Measurements from ENCODE around the gene ARG2.

Gene ARG2

GRCh38 chr14:67619446-67620216 is at the start of gene ARG2:
Gene ARG2, plus strand, starts transcription at chr14:67619920. Its CDS starts 58 bp downstream, at chr14:67619978.
- H3K4me3 ChIP-seq (ENCODE audit: low read length in 2 of 2), result peak within 1 kb of the TSS; percentile 79 to 81
- peak within 1 kb of the TSS; percentile 77 to 84 for H3K9ac ChIP-seq (ENCODE audit: low read depth in 1 of 2, low read length in 2 of 2)
- H3K4me1 ChIP-seq (ENCODE audit: control insufficient read depth in 2 of 2, insufficient read depth in 2 of 2, low read length in 2 of 2), result peaks cover 8 to 11% of the 10 kb centered on the region in 2 donors
- H3K36me3 ChIP-seq (ENCODE audit: control insufficient read depth in 2 of 2, insufficient read depth in 2 of 2, low read length in 2 of 2), result no peaks in the 10 kb centered on the region
- no peaks in the 10 kb centered on the region for H3K9me3 ChIP-seq (ENCODE audit: control insufficient read depth in 2 of 2, low read length in 2 of 2)
- H3K27me3 ChIP-seq (ENCODE audit: control insufficient read depth in 2 of 2, insufficient read depth in 2 of 2, low read length in 2 of 2), result no peaks in the 10 kb centered on the region
- H3K27ac ChIP-seq (ENCODE audit: low read depth in 2 of 2, low read length in 2 of 2), result peak within 1 kb of the TSS; percentile 80 to 88

- no peak overlapping the region for H3K27ac ChIP-seq (ENCODE audit: low read depth in 2 of 2, low read length in 2 of 2)
- H3K4me3 ChIP-seq (ENCODE audit: low read length in 2 of 2), result no peak overlapping the region
- H3K27me3 ChIP-seq (ENCODE audit: control insufficient read depth in 2 of 2, insufficient read depth in 2 of 2, low read length in 2 of 2), result no peaks in the 10 kb centered on the region
- H3K4me1 ChIP-seq (ENCODE audit: control insufficient read depth in 2 of 2, insufficient read depth in 2 of 2, low read length in 2 of 2), result no peaks in the 10 kb centered on the region
- H3K36me3 ChIP-seq (ENCODE audit: control insufficient read depth in 2 of 2, insufficient read depth in 2 of 2, low read length in 2 of 2), result peaks cover 18 to 27% of the 10 kb centered on the region in 2 donors
- H3K9me3 ChIP-seq (ENCODE audit: control insufficient read depth in 2 of 2, low read length in 2 of 2), result no peaks in the 10 kb centered on the region
- H3K9ac ChIP-seq (ENCODE audit: low read depth in 1 of 2, low read length in 2 of 2), result no peak overlapping the region
These were observed 49.3 kb upstream of the ARG2 start for GRCh38 chr14:67570453-67570852.

- H3K27ac ChIP-seq (ENCODE audit: low read depth in 2 of 2, low read length in 2 of 2), result no peak overlapping the region
- H3K36me3 ChIP-seq (ENCODE audit: control insufficient read depth in 2 of 2, insufficient read depth in 2 of 2, low read length in 2 of 2), result peaks cover 27 to 29% of the 10 kb centered on the region in 2 donors
- no peaks in the 10 kb centered on the region for H3K27me3 ChIP-seq (ENCODE audit: control insufficient read depth in 2 of 2, insufficient read depth in 2 of 2, low read length in 2 of 2)
- no peak overlapping the region for H3K9ac ChIP-seq (ENCODE audit: low read depth in 1 of 2, low read length in 2 of 2)
- no peak overlapping the region for H3K4me3 ChIP-seq (ENCODE audit: low read length in 2 of 2)
- H3K9me3 ChIP-seq (ENCODE audit: control insufficient read depth in 2 of 2, low read length in 2 of 2), result no peaks in the 10 kb centered on the region
- H3K4me1 ChIP-seq (ENCODE audit: control insufficient read depth in 2 of 2, insufficient read depth in 2 of 2, low read length in 2 of 2), result no peaks in the 10 kb centered on the region
These were observed 48.3 kb upstream of the ARG2 start for GRCh38 chr14:67571275-67571990.

GRCh38 chr14:67571991-67572323 is 47.8 kb upstream of the ARG2 start:
- H3K9me3 ChIP-seq (ENCODE audit: control insufficient read depth in 2 of 2, low read length in 2 of 2), result no peaks in the 10 kb centered on the region
- no peaks in the 10 kb centered on the region for H3K4me1 ChIP-seq (ENCODE audit: control insufficient read depth in 2 of 2, insufficient read depth in 2 of 2, low read length in 2 of 2)
- H3K36me3 ChIP-seq (ENCODE audit: control insufficient read depth in 2 of 2, insufficient read depth in 2 of 2, low read length in 2 of 2), result peaks cover 31 to 33% of the 10 kb centered on the region in 2 donors
- no peak overlapping the region for H3K27ac ChIP-seq (ENCODE audit: low read depth in 2 of 2, low read length in 2 of 2)
- H3K27me3 ChIP-seq (ENCODE audit: control insufficient read depth in 2 of 2, insufficient read depth in 2 of 2, low read length in 2 of 2), result no peaks in the 10 kb centered on the region
- H3K9ac ChIP-seq (ENCODE audit: low read depth in 1 of 2, low read length in 2 of 2), result no peak overlapping the region
- H3K4me3 ChIP-seq (ENCODE audit: low read length in 2 of 2), result no peak overlapping the region

DNA sequence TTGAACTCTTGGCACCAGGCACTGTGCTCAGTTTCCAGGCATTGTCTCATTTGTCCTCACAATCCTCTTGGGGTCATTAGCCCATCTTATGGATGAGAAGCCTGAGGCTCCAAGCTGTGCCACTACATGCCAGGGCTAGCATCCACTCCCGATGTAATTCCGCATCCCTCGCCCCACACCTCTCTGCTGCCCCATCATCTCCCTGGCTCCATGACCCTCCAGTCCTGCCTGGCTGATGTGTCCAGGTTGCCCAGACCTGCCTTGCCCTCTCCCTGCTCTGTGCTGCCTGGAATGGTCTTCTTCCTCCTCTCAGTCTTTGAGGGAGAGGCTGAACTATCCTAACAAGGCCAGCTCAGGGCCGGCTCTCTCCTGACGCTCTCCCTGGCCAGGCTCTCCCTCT is 47.1 kb upstream of the ARG2 start:
- Histone ChIP-seq H3K4me3 (ENCODE audit: low read length in 2 of 2) (no peak overlapping the region), H3K9ac (ENCODE audit: low read depth in 1 of 2, low read length in 2 of 2) (no peak overlapping the region), H3K36me3 (ENCODE audit: control insufficient read depth in 2 of 2, insufficient read depth in 2 of 2, low read length in 2 of 2) (peaks cover 33 to 36% of the 10 kb centered on the region in 2 donors), H3K9me3 (ENCODE audit: control insufficient read depth in 2 of 2, low read length in 2 of 2) (no peaks in the 10 kb centered on the region), H3K27me3 (ENCODE audit: control insufficient read depth in 2 of 2, insufficient read depth in 2 of 2, low read length in 2 of 2) (no peaks in the 10 kb centered on the region), H3K4me1 (ENCODE audit: control insufficient read depth in 2 of 2, insufficient read depth in 2 of 2, low read length in 2 of 2) (no peaks in the 10 kb centered on the region), H3K27ac (ENCODE audit: low read depth in 2 of 2, low read length in 2 of 2) (no peak overlapping the region)

DNA sequence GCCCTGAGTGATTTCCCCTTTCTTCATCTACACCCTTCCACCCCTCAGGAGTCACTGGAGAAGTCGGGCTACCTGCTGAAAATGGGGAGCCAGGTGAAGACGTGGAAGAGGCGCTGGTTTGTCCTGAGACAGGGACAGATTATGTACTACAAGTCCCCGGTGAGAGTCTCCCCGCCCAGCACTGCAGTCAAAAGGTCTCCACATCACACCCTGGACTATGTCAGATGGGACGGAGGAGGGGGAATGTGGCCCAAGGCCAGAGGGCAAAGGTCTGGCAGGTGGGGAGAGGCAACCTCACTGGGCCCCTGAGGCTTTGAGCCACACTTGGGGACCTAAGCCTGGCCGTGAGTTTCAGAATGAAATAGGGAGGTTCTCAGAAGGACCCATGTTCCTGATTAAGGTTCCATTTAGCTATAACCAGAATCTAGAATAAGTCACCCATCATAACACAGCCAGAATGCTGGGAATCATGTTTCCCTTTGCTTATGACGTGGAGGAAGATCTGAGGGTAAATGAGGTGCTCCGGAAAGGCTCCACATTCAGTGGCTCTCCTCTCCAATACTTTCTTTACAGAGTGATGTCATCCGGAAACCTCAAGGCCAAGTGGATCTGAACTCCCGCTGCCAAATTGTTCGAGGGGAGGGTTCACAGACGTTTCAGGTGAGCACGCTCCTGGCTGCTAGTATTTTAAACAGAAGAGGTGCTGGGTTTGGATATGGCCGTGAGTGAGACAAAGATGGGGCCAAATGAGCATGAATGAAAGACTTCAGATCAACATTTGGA is 46.3 kb upstream of the ARG2 start:
- Histone ChIP-seq H3K4me3 (ENCODE audit: low read length in 2 of 2) (no peak overlapping the region), H3K27ac (ENCODE audit: low read depth in 2 of 2, low read length in 2 of 2) (no peak overlapping the region), H3K9me3 (ENCODE audit: control insufficient read depth in 2 of 2, low read length in 2 of 2) (no peaks in the 10 kb centered on the region), H3K36me3 (ENCODE audit: control insufficient read depth in 2 of 2, insufficient read depth in 2 of 2, low read length in 2 of 2) (peaks cover 40 to 44% of the 10 kb centered on the region in 2 donors), H3K4me1 (ENCODE audit: control insufficient read depth in 2 of 2, insufficient read depth in 2 of 2, low read length in 2 of 2) (no peaks in the 10 kb centered on the region), H3K9ac (ENCODE audit: low read depth in 1 of 2, low read length in 2 of 2) (no peak overlapping the region), H3K27me3 (ENCODE audit: control insufficient read depth in 2 of 2, insufficient read depth in 2 of 2, low read length in 2 of 2) (no peaks in the 10 kb centered on the region)

- Histone ChIP-seq H3K9me3 (ENCODE audit: control insufficient read depth in 2 of 2, low read length in 2 of 2) (no peaks in the 10 kb centered on the region), H3K4me1 (ENCODE audit: control insufficient read depth in 2 of 2, insufficient read depth in 2 of 2, low read length in 2 of 2) (no peaks in the 10 kb centered on the region), H3K27ac (ENCODE audit: low read depth in 2 of 2, low read length in 2 of 2) (no peak overlapping the region), H3K36me3 (ENCODE audit: control insufficient read depth in 2 of 2, insufficient read depth in 2 of 2, low read length in 2 of 2) (peaks cover 47 to 49% of the 10 kb centered on the region in 2 donors), H3K4me3 (ENCODE audit: low read length in 2 of 2) (no peak overlapping the region), H3K27me3 (ENCODE audit: control insufficient read depth in 2 of 2, insufficient read depth in 2 of 2, low read length in 2 of 2) (no peaks in the 10 kb centered on the region), H3K9ac (ENCODE audit: low read depth in 1 of 2, low read length in 2 of 2) (no peak overlapping the region)
These were observed 45.6 kb upstream of the ARG2 start for GRCh38 chr14:67574156-67574555.

DNA sequence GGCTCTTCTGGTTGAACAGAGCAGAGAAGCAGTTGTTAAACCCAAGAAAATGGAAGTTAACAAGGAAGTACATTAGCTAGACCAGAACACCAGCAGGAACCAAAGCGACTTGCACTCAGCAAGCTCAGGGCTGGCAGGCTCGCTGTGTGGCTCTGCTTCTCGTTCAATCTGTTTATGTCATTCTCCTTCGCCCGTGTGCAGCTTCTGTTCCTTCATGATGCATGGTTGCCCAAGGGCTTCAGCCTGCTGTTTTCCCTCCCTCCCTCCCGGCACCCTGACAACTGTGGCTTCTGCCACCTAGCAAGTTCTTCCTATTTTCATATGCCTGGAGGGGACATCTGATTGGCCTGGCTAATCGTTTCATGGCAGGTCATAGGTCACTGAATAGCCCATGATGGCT is 44.9 kb upstream of the ARG2 start:
- Histone ChIP-seq H3K27ac (ENCODE audit: low read depth in 2 of 2, low read length in 2 of 2) (no peak overlapping the region), H3K4me3 (ENCODE audit: low read length in 2 of 2) (no peak overlapping the region), H3K36me3 (ENCODE audit: control insufficient read depth in 2 of 2, insufficient read depth in 2 of 2, low read length in 2 of 2) (peaks cover 52 to 53% of the 10 kb centered on the region in 2 donors), H3K9me3 (ENCODE audit: control insufficient read depth in 2 of 2, low read length in 2 of 2) (no peaks in the 10 kb centered on the region), H3K27me3 (ENCODE audit: control insufficient read depth in 2 of 2, insufficient read depth in 2 of 2, low read length in 2 of 2) (no peaks in the 10 kb centered on the region), H3K9ac (ENCODE audit: low read depth in 1 of 2, low read length in 2 of 2) (no peak overlapping the region), H3K4me1 (ENCODE audit: control insufficient read depth in 2 of 2, insufficient read depth in 2 of 2, low read length in 2 of 2) (no peaks in the 10 kb centered on the region)

DNA sequence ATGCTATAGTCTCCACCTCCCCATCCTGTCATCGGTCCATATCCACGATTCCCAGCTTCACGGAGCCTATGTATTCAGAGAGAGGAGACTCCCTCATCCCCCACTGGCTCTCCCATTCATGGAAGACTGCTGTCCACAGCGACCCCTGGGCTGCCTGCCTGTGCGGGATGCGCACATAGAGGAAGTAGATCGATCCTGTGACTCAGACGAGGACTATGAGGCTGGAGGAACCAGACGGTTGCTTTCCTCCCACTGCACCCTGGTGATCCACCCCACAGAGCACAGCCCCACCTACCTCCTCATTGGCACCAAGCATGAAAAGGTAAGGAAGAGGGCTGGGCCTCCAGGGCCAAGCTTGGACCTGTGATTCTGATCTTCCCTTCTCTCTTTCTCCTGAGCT is 44.0 kb upstream of the ARG2 start:
- H3K36me3 ChIP-seq (ENCODE audit: control insufficient read depth in 2 of 2, insufficient read depth in 2 of 2, low read length in 2 of 2), result peaks cover 50 to 60% of the 10 kb centered on the region in 2 donors

More for the DNA sequence above, 44.0 kb upstream of the ARG2 start:
- no peaks in the 10 kb centered on the region for H3K27me3 ChIP-seq (ENCODE audit: control insufficient read depth in 2 of 2, insufficient read depth in 2 of 2, low read length in 2 of 2)
- peaks cover 0 to 4% of the 10 kb centered on the region in 2 donors for H3K4me1 ChIP-seq (ENCODE audit: control insufficient read depth in 2 of 2, insufficient read depth in 2 of 2, low read length in 2 of 2)
- no peaks in the 10 kb centered on the region for H3K9me3 ChIP-seq (ENCODE audit: control insufficient read depth in 2 of 2, low read length in 2 of 2)
- H3K27ac ChIP-seq (ENCODE audit: low read depth in 2 of 2, low read length in 2 of 2), result no peak overlapping the region
- H3K4me3 ChIP-seq (ENCODE audit: low read length in 2 of 2), result no peak overlapping the region
- H3K9ac ChIP-seq (ENCODE audit: low read depth in 1 of 2, low read length in 2 of 2), result no peak overlapping the region
